Measurements from ENCODE around the gene KCNMA1. TPM values are rescaled to one million over a fixed set of nuclear protein-coding genes. Genes with fewer than 3 reads are reported as not detected.

Gene KCNMA1
- total and polyA plus RNA-seq, 5 experiments from 2014 or later, result not detected

DNA sequence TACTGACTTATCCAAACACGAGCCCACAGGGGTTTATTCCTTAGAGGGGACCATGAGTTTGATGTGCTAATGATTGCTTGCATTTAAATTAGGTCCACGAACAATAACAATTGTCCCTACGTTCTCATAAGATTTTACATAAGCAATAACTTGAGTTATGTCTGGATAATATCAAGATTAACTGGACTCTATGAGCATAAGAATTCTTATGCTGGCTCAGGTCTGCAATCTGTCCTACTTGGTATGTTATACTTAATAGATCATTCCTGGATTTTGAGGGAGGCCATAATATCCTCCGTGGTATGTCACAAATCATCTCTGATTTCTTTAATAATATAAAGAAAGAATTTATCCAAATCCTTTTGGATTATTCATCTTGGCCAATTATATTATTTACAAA lies 552.3 kb downstream of the KCNMA1 start:
- ATAC-seq (no peak), DNase-seq (no peak)
- no peak overlapping the region for H3K4me3 Mint-ChIP-seq
- POLR2A ChIA-PET, result no interaction called here
- H3K9me3 Mint-ChIP-seq, result no peaks in the 10 kb centered on the region
- no peaks in the 10 kb centered on the region for H3K36me3 Mint-ChIP-seq
- peaks cover 0 to 3% (median 0%) of the 10 kb centered on the region in 5 donors for H3K27me3 Mint-ChIP-seq
- H3K4me1 Mint-ChIP-seq, result no peaks in the 10 kb centered on the region
- H3K27ac Mint-ChIP-seq, result no peak overlapping the region

GRCh38 chr10:77084431-77085144 lies 553.0 kb downstream of the KCNMA1 start:
- DNase-seq (no peak), ATAC-seq (no peak)
- H3K9me3 Mint-ChIP-seq, result no peaks in the 10 kb centered on the region
- POLR2A ChIA-PET, result no interaction called here
- no peak overlapping the region for H3K27ac Mint-ChIP-seq
- no peaks in the 10 kb centered on the region for H3K36me3 Mint-ChIP-seq
- no peaks in the 10 kb centered on the region for H3K27me3 Mint-ChIP-seq
- H3K4me3 Mint-ChIP-seq, result no peak overlapping the region
- H3K4me1 Mint-ChIP-seq, result no peaks in the 10 kb centered on the region

GRCh38 chr10:77082601-77083252 lies 554.9 kb downstream of the KCNMA1 start:
- Mint-ChIP-seq H3K27me3 (no peaks in the 10 kb centered on the region), H3K4me1 (no peaks in the 10 kb centered on the region), H3K36me3 (no peaks in the 10 kb centered on the region), H3K27ac (no peak overlapping the region), H3K9me3 (no peaks in the 10 kb centered on the region), H3K4me3 (no peak overlapping the region)
- POLR2A ChIA-PET, result no interaction called here
- no peak for DNase-seq
- no peak for ATAC-seq

DNA sequence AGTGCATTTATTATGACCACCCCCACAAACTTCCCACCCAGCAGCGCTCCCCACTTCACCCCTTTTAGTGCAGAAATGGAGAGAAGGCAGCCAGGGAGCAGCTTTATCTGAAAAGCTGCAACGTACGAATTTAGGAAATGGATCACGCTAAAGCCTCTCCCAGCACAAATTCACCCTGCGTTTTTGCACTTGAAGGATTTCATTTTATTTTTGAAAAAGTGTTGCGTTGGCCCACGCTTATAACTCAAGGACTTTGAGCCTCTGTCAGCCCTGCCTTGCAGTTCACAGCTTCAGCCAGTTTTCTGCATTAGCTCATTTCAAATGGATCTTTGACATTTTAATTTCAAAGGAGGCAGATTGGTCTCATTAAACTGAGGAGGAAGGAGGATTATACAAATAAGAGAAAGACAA lies 556.1 kb downstream of the KCNMA1 start:
- peaks cover 0 to under 1% (median 0%) of the 10 kb centered on the region in 5 donors for H3K27me3 Mint-ChIP-seq
- no peak overlapping the region for H3K27ac Mint-ChIP-seq
- no peaks in the 10 kb centered on the region for H3K36me3 Mint-ChIP-seq
- no peak for DNase-seq
- POLR2A ChIA-PET, result no interaction called here
- no peak for ATAC-seq
- no peaks in the 10 kb centered on the region for H3K4me1 Mint-ChIP-seq
- H3K4me3 Mint-ChIP-seq, result no peak overlapping the region
- no peaks in the 10 kb centered on the region for H3K9me3 Mint-ChIP-seq

DNA sequence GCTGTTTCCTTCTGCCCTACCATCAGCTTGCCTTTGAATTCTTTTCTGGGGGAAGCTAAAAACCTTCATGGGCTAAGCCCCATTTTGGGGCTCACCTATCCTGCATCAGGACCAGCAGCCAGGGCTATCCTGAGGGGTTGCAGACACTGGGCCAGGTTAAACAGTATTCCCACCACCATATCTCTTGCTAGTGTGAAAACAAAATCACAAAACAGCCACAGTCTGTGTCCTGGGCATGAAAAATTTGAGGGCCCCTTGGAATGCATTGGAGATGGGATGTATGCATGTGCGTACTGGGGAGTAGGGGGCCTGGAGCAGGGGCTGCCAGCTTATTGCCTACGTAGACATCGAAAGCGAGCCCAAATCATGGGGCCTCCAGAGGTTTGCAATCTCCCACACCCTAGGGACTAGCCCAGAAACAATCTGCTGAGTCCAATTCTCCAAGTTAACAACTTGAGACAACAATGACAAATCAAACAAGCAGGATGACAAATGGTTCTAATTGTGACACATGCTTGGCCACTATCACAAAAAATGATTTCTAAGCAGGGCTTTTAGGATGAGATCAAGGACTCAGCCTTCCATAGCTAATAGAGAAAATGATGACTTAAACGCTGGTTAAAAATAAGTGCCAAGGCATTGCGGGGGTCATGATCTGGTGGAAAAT lies 557.1 kb downstream of the KCNMA1 start:
- DNase-seq, result no peak
- H3K4me3 Mint-ChIP-seq, result no peak overlapping the region
- no peaks in the 10 kb centered on the region for H3K9me3 Mint-ChIP-seq
- no peaks in the 10 kb centered on the region for H3K4me1 Mint-ChIP-seq
- H3K27ac Mint-ChIP-seq, result no peak overlapping the region
- no peak for ATAC-seq
- POLR2A ChIA-PET, result no interaction called here
- H3K27me3 Mint-ChIP-seq, result peaks cover 0 to 2% (median 0%) of the 10 kb centered on the region in 5 donors
- H3K36me3 Mint-ChIP-seq, result no peaks in the 10 kb centered on the region

GRCh38 chr10:77079592-77080300 lies 557.9 kb downstream of the KCNMA1 start:
- H3K4me3 Mint-ChIP-seq, result no peak overlapping the region
- POLR2A ChIA-PET, result no interaction called here
- no peaks in the 10 kb centered on the region for H3K9me3 Mint-ChIP-seq
- no peak for DNase-seq
- no peaks in the 10 kb centered on the region for H3K36me3 Mint-ChIP-seq
- no peak overlapping the region for H3K27ac Mint-ChIP-seq
- no peak for ATAC-seq
- no peaks in the 10 kb centered on the region for H3K4me1 Mint-ChIP-seq
- H3K27me3 Mint-ChIP-seq, result peaks cover 0 to 2% (median 0%) of the 10 kb centered on the region in 5 donors

DNA sequence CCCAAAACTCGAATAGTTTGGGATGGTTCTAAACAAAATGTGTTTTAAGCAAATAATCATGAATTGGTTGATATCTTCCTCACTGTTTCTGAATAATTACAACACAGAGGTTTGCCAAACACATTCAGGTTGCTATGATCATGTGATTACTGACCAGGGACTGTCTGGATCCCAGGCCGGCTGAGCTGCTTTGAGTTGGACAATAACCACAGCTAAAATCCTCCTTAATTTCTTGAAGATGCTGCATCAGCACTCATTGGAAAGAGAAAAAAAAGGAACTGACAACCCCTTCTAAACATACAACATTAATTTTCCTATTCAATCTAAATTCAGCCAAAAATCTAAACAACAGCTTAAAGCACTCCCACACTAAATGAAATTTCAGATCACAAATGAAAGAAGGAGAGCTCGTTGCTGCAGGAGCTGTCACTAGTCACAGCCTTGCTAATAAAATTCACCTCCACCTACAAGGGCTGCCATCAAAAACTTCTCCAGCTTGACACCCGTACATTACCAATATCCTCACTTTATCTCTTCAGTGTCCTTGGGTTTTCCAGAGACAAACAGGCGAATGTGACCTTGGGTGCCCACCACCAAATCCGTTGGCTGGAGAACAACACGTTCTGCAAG lies 560.2 kb downstream of the KCNMA1 start:
- Mint-ChIP-seq H3K27ac (no peak overlapping the region), H3K27me3 (peaks cover 0 to 2% (median 0%) of the 10 kb centered on the region in 5 donors), H3K4me3 (no peak overlapping the region), H3K4me1 (no peaks in the 10 kb centered on the region), H3K9me3 (no peaks in the 10 kb centered on the region), H3K36me3 (no peaks in the 10 kb centered on the region)
- POLR2A ChIA-PET, result no interaction called here
- DNase-seq (no peak), ATAC-seq (no peak)

DNA sequence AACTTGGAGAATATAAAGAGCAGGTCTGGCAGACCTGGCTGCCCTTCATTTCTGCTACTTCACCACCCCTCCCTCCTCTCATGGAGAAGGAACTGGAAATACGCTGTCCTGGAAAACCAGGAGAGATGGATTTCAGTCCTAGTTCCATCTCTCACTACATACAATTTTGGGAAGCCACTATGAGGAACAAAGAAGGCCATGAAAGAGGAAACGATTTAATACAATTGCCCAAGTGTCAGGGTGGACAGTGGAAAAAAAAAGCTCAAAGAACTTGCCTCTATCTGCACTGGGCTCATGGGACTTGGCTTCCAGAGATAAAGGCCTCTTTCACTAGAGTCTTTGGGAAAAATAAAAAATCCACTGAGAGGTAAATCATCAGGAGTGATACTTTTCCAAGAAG lies 561.7 kb downstream of the KCNMA1 start:
- no peak overlapping the region for H3K4me3 Mint-ChIP-seq
- POLR2A ChIA-PET, result no interaction called here
- H3K4me1 Mint-ChIP-seq, result no peaks in the 10 kb centered on the region
- H3K36me3 Mint-ChIP-seq, result no peaks in the 10 kb centered on the region
- no peaks in the 10 kb centered on the region for H3K9me3 Mint-ChIP-seq
- DNase-seq (no peak), ATAC-seq (no peak)
- H3K27ac Mint-ChIP-seq, result no peak overlapping the region
- peaks cover 0 to 2% (median 1%) of the 10 kb centered on the region in 5 donors for H3K27me3 Mint-ChIP-seq

- H3K36me3 Mint-ChIP-seq, result no peaks in the 10 kb centered on the region
- DNase-seq (no peak), ATAC-seq (no peak)
- no peak overlapping the region for H3K27ac Mint-ChIP-seq
- POLR2A ChIA-PET, result no interaction called here
- H3K4me3 Mint-ChIP-seq, result no peak overlapping the region
- H3K27me3 Mint-ChIP-seq, result peaks cover 0 to 2% (median 1%) of the 10 kb centered on the region in 5 donors
- H3K9me3 Mint-ChIP-seq, result no peaks in the 10 kb centered on the region
- no peaks in the 10 kb centered on the region for H3K4me1 Mint-ChIP-seq
These were observed 563.4 kb downstream of the KCNMA1 start for GRCh38 chr10:77074104-77074624.

GRCh38 chr10:77073663-77073960 lies 564.0 kb downstream of the KCNMA1 start:
- Mint-ChIP-seq H3K4me1 (no peaks in the 10 kb centered on the region), H3K4me3 (no peak overlapping the region), H3K36me3 (no peaks in the 10 kb centered on the region), H3K27me3 (peaks cover 0 to 2% (median 1%) of the 10 kb centered on the region in 5 donors), H3K27ac (no peak overlapping the region), H3K9me3 (no peaks in the 10 kb centered on the region)
- POLR2A ChIA-PET, result no interaction called here
- no peak for DNase-seq
- no peak for ATAC-seq

GRCh38 chr10:77072836-77073662 lies 564.6 kb downstream of the KCNMA1 start:
- ATAC-seq (no peak), DNase-seq (no peak)
- peaks cover 0 to 2% (median 1%) of the 10 kb centered on the region in 5 donors for H3K27me3 Mint-ChIP-seq
- no peak overlapping the region for H3K27ac Mint-ChIP-seq
- no peaks in the 10 kb centered on the region for H3K9me3 Mint-ChIP-seq
- H3K36me3 Mint-ChIP-seq, result no peaks in the 10 kb centered on the region
- no peak overlapping the region for H3K4me3 Mint-ChIP-seq
- H3K4me1 Mint-ChIP-seq, result no peaks in the 10 kb centered on the region
- POLR2A ChIA-PET, result no interaction called here

DNA sequence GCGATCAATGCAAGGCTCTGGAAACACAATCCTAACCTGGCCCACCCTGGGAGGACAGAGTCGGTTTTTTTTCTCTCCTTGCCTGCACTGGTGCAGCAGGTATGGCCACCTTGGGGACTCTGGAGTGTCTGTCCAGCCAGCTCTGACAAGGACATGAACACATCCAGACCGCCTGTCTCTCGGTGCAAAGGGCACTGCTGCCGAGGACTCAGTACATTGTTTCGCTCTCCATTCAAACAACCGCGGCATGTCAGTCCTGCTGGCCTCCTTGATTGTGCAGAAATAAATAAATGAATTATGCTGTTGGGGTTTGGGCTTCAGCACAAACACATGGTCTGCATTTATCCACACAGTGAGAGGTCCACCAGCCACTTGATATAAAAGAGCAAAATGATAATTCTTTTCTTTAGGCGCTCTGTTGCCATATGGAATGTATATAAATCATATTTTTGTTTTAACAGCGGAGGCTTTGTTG lies 565.2 kb downstream of the KCNMA1 start:
- H3K9me3 Mint-ChIP-seq, result no peaks in the 10 kb centered on the region
- DNase-seq, result no peak
- H3K36me3 Mint-ChIP-seq, result no peaks in the 10 kb centered on the region
- no peak for ATAC-seq
- H3K4me3 Mint-ChIP-seq, result no peak overlapping the region
- peaks cover 0 to 2% (median 1%) of the 10 kb centered on the region in 5 donors for H3K27me3 Mint-ChIP-seq
- H3K27ac Mint-ChIP-seq, result no peak overlapping the region
- H3K4me1 Mint-ChIP-seq, result no peaks in the 10 kb centered on the region
- POLR2A ChIA-PET, result no interaction called here

Data from naive thymus-derived CD8-positive, alpha-beta T cell (primary cell).